Karpas-422 (cell line): ENCODE results near the gene STAC3. TPM values are rescaled to one million over a fixed set of nuclear protein-coding genes. Genes with fewer than 3 reads are reported as not detected.

Experiments used
- DNase-seq: peaks from one replicate; pipeline ENCODE4 v3.0.0-alpha.2; 2015
- H2AFZ ChIP-seq: fragments of 200-600 bp; sonication (generic); 2 replicates; pipeline ENCODE4 v1.6.1; 2014; ENCODE audit warnings: antibody characterized with exemption, low read length, mixed read lengths
- H3K27ac ChIP-seq: fragments of 200-600 bp; sonication (generic); 2 replicates; pipeline ENCODE4 v1.5.1; 2014; ENCODE audit warnings: mild to moderate bottlenecking, low read length, moderate library complexity
- H3K27me3 ChIP-seq: fragments of 200-600 bp; sonication (generic); 2 replicates; pipeline ENCODE4 v1.6.1; 2014; ENCODE audit warnings: low read length, mixed read lengths
- H3K36me3 ChIP-seq: fragments of 200-600 bp; sonication (generic); 2 replicates; pipeline ENCODE4 v1.6.1; 2014; ENCODE audit warnings: low read length, mixed read lengths; ENCODE audit not compliant: insufficient read depth
- H3K4me1 ChIP-seq: fragments of 200-600 bp; sonication (generic); 2 replicates; pipeline ENCODE4 v1.6.1; 2014; ENCODE audit warnings: mild to moderate bottlenecking, low read length, mixed read lengths
- H3K4me2 ChIP-seq: fragments of 200-600 bp; sonication (generic); 2 replicates; pipeline ENCODE4 v1.6.1; 2014; ENCODE audit warnings: low read length, low read depth, mild to moderate bottlenecking; ENCODE audit not compliant: poor library complexity, severe bottlenecking
- H3K4me3 ChIP-seq: fragments of 200-600 bp; sonication (generic); 2 replicates; pipeline ENCODE4 v1.5.1; 2014; ENCODE audit warnings: mild to moderate bottlenecking, antibody characterized with exemption, low read length, mixed read lengths
- H3K79me2 ChIP-seq: fragments of 200-600 bp; sonication (generic); 2 replicates; pipeline ENCODE4 v1.6.1; 2014; ENCODE audit warnings: mild to moderate bottlenecking, low read length, mixed read lengths
- H3K9ac ChIP-seq: fragments of 200-600 bp; sonication (generic); 2 replicates; pipeline ENCODE4 v1.6.0; 2014; ENCODE audit warnings: low read length
- H3K9me2 ChIP-seq: fragments of 200-600 bp; sonication (generic), shearing (Covaris generic); replicated peaks from 2 replicates; pipeline ENCODE4 v1.6.0; 2014; ENCODE audit warnings: mild to moderate bottlenecking, low read length, moderate library complexity; ENCODE audit not compliant: insufficient read depth
- H3K9me3 ChIP-seq: fragments of 300-700, 200-600 bp; sonication (generic); 2 replicates; pipeline ENCODE4 v1.6.1; 2014; ENCODE audit warnings: low read length, mixed read lengths
- H4K20me1 ChIP-seq: fragments of 200-600 bp; sonication (generic); 2 replicates; pipeline ENCODE4 v1.6.1; 2014; ENCODE audit warnings: mild to moderate bottlenecking, antibody characterized with exemption, low read length, low read depth; ENCODE audit not compliant: insufficient read depth
- total RNA-seq: library from RNA; depleted of rRNA; stranded (reverse); fragments of >200 nt; shearing (Covaris generic); gene quantifications from 2 replicates; pipeline ENCODE4 v1.2.3, GENCODE V29; 2014; ENCODE audit warnings: low replicate concordance

The STAC3 gene
- total RNA-seq, 1 experiment from 2014 or later, result 5.9 TPM

DNA sequence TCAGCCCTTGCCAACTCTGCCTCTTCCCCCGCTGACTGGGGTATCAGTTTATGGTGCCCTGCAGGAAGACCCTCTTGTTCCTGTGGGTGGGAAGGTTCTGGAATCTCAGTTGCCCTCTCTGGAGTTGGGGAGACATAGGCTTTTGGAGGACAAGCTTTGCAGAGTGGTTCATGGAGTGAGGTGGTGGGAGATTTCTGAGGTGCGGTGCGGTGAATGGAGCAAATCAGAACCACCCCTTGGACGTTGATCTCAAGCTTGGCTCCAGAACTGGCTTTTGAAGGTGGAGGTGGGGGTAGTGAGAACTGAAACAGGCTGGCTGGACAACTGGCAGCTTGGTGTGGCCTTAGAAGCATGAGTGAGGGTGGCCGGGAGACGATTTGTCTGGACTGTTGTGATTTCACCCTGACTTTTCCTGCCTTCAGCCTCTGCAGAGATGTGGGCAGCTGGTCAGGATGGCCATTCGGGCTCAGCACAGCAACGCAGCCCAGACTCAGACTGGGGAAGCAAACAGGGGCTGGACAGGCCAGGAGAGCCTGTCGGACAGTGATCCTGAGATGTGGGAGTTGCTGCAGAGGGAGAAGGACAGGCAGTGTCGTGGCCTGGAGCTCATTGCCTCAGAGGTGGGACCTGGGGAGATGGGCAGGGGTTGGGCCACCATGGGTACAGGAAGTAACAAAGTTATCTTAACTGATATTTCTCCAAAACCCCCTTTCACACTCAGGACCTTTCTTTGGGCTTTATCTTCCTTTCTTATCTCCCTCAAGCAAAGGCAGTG is 20.4 kb downstream of the STAC3 start:
- Histone ChIP-seq H3K4me2 (peak overlapping the region; percentile 95), H3K9ac (peak overlapping the region; percentile 98), H3K9me3 (no peaks in the 10 kb centered on the region), H2AFZ (no peak overlapping the region), H4K20me1 (peaks cover 25% of the 10 kb centered on the region), H3K27me3 (no peaks in the 10 kb centered on the region), H3K27ac (peak overlapping the region; percentile 89), H3K9me2 (no peaks in the 10 kb centered on the region), H3K4me3 (peak overlapping the region; percentile 91), H3K79me2 (peaks cover 24% of the 10 kb centered on the region), H3K4me1 (peaks cover 86% of the 10 kb centered on the region), H3K36me3 (peaks cover 26% of the 10 kb centered on the region)
- no peak for DNase-seq

DNA sequence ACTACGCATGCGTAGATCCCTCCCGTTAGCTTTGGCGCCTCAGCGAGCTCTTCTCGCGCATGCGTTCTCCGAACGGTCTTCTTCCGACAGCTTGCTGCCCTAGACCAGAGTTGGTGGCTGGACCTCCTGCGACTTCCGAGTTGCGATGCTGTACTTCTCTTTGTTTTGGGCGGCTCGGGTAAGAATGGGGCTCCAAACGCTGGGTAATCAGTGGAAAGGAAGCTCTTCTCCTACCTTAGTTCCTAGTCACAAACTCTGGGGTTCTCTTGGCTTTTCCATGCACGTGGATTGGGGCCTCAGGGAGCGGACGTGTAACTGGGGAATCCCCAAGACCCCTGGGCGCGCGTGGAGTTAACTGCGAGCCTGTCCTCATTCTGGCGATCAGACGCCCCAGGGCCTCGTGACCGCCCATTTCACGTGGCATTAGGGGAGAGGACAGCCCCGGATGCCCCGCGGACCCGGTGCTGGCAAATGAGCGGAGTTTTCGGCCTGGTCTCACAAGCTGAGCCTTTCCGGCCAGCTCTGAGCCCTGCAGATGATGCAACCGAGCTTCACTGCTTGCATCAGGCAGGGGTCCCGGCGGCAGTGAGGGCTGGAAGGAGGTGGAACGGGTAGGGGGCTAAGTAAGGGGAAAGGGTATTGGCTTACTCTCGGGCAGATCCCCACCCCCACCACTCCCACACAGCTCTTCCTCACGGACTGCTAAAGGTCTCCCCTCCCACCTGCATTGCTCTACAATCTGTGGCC is 21.2 kb downstream of the STAC3 start, which contains the start of gene SHMT2:
SHMT2 (plus strand) TSS at position 78 of the 747 bp plus-strand sequence; CDS start at position 146, 68 bp downstream.
- H3K9me3 ChIP-seq, result no peaks in the 10 kb centered on the region
- peak within 1 kb of the TSS; percentile 91 for H3K4me3 ChIP-seq
- no peaks in the 10 kb centered on the region for H3K27me3 ChIP-seq
- peak within 1 kb of the TSS; percentile 98 for H3K9ac ChIP-seq
- H2AFZ ChIP-seq, result peak within 1 kb of the TSS; percentile 29
- H3K4me1 ChIP-seq, result peaks cover 85% of the 10 kb centered on the region
- peaks cover 24% of the 10 kb centered on the region for H3K79me2 ChIP-seq
- DNase-seq, result peak; percentile 98
- peaks cover 26% of the 10 kb centered on the region for H3K36me3 ChIP-seq
- H3K27ac ChIP-seq, result peak within 1 kb of the TSS; percentile 89
- peak within 1 kb of the TSS; percentile 95 for H3K4me2 ChIP-seq
- H3K9me2 ChIP-seq, result no peaks in the 10 kb centered on the region
- H4K20me1 ChIP-seq, result peaks cover 25% of the 10 kb centered on the region

DNA sequence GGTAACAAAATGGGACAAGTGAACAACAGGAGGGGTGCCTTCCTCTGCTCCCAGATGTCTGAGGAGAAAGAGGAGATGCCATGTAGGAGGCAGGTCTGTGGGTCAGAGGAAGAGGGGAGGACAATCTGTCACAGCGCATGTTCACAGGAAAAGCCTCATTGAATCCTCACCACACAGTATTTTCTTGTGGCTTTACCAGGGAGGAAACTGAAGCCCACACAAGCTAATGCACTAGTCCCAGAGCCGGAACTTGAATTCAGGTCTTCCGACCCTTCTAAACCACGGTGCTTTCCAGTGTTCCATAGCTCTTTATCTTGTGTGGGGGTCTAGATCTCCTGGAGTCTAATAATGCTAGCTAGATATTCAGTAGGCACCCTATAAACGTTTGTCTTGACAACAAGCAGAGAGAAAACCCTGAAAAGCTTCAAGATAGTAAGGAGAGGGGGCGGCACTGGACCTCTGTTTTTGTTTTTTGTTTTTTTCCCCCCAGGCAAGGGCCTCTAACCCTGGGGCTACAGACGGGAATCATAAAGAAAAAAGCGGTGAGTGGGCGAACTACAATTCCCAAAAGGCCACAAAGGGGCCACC is 21.8 kb downstream of the STAC3 start:
- peaks cover 25% of the 10 kb centered on the region for H4K20me1 ChIP-seq
- H3K9ac ChIP-seq, result peak overlapping the region; percentile 98
- H3K9me3 ChIP-seq, result no peaks in the 10 kb centered on the region
- peak overlapping the region; percentile 89 for H3K27ac ChIP-seq
- peak overlapping the region; percentile 91 for H3K4me3 ChIP-seq
- peaks cover 24% of the 10 kb centered on the region for H3K79me2 ChIP-seq
- H3K36me3 ChIP-seq, result peaks cover 26% of the 10 kb centered on the region
- H3K27me3 ChIP-seq, result no peaks in the 10 kb centered on the region
- peak overlapping the region; percentile 95 for H3K4me2 ChIP-seq
- H3K4me1 ChIP-seq, result peaks cover 78% of the 10 kb centered on the region
- no peak for DNase-seq
- H3K9me2 ChIP-seq, result no peaks in the 10 kb centered on the region
- H2AFZ ChIP-seq, result peak overlapping the region; percentile 29

DNA sequence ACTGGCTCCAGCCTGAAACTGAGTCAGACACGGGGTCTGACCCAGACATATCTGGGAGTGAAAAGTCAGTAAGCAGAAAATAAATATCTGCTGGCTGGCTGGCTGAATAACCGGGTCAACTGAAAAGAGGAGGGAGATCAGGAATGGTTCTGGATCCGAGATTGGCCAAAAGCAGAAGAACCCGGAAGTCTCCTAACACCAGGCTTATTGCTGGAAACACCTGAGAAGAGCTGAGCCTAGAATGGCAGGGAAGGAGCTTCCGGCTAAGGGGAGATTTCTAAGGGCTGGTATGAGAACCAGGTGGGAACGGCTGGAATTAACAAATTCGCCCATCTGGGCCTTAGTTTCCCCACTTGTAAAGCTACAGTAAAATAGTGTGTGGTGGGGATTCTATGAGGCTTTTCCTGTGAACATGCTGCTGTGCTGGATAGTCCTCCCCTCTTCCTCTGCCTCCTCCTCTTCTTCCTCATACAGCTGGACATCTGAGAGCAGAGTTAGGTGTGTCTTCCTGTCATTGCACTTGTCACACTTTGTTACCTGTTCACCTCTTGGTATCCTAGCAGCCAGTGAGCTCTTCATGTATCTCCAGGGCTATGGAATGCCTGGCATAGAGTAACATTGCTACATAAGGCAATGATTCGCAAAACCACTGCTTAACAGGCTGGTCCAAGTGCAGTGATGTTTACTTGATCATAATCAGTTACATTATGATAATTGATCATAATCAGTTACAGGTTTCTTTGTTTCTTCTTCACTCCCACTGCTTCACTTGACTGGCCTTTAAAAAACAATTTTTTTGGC is 23.5 kb downstream of the STAC3 start:
- peaks cover 67% of the 10 kb centered on the region for H3K4me1 ChIP-seq
- no peak overlapping the region for H2AFZ ChIP-seq
- H3K36me3 ChIP-seq, result peaks cover 20% of the 10 kb centered on the region
- H3K27ac ChIP-seq, result peak overlapping the region; percentile 91
- peaks cover 20% of the 10 kb centered on the region for H4K20me1 ChIP-seq
- no peaks in the 10 kb centered on the region for H3K9me2 ChIP-seq
- H3K27me3 ChIP-seq, result no peaks in the 10 kb centered on the region
- peak overlapping the region; percentile 65 for H3K4me2 ChIP-seq
- peaks cover 24% of the 10 kb centered on the region for H3K79me2 ChIP-seq
- H3K9ac ChIP-seq, result peak overlapping the region; percentile 78
- H3K9me3 ChIP-seq, result no peaks in the 10 kb centered on the region
- DNase-seq, result peak; percentile 61
- peak overlapping the region; percentile 65; the same call in 1 of the 2 replicates for H3K4me3 ChIP-seq

DNA sequence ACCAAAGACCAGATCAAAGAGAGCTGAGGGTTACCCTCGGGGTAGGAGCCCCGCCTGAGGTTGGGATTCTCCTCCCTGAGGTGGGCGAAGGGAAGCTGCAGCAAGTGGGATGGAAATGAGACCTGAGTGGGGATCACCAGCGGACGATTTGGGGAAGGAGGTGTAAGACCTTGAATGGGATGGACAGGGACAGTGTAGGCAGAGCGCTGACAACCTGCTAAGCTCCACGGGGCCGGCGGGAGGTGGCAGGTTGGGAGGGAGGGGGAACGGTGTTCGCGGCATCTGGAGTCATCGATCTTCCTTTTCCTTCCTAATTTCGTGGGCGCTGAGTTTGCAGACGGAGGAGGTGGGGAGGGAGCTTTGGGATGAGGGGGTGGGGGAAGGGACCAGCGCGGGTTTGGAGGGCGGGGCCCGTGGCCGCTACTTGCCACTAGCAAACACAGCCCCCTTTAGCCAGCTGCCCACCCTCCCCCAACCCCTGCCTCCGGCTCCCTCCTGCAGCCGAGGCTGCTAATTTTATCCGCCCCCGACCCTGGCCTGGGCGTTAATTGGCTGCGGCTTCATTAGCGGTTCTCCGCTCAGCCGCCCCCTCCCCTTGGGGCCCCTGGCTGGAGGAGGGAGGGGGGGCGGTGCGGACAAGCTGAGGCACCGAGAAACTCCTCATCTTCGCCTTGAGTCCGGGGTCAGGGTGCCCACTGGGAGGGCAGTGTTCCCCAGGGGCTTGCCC is 24.2 kb downstream of the STAC3 start:
- H3K4me1 ChIP-seq, result peaks cover 60% of the 10 kb centered on the region
- H3K9ac ChIP-seq, result peak overlapping the region; percentile 78
- peak overlapping the region; percentile 91 for H3K27ac ChIP-seq
- peak overlapping the region; percentile 65 for H3K4me2 ChIP-seq
- H3K36me3 ChIP-seq, result peaks cover 12% of the 10 kb centered on the region
- H3K9me2 ChIP-seq, result no peaks in the 10 kb centered on the region
- peak overlapping the region; percentile 65 for H3K4me3 ChIP-seq
- H3K9me3 ChIP-seq, result no peaks in the 10 kb centered on the region
- H3K79me2 ChIP-seq, result peaks cover 22% of the 10 kb centered on the region
- peak; percentile 79 for DNase-seq
- H3K27me3 ChIP-seq, result no peaks in the 10 kb centered on the region
- no peak overlapping the region for H2AFZ ChIP-seq
- H4K20me1 ChIP-seq, result peaks cover 12% of the 10 kb centered on the region

DNA sequence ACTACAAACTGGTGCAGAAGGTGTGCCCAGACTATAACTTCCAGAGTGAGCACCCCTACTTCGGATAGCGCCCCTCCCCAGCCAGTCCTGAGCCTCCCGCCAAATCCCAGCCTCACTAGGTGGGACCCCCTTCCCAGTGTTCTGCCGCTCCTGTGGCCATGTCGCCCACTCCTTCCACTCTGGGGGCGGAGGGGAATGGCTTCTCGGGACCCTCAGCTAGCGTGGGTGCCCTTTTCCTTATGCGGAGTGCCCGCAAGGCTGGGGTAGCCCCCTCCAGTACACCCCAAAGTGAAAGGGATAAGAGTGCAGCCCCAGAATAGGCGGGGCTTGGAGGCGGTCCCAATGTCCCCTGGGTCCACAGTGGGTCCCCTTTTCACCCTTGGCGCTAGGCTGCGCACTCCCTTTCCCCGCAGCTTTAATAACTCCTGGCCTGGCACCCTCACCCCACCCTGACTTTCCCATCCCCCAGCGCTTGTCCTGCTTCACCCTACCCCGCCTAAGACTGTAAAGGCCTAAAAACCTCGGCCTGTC is 25.2 kb downstream of the STAC3 start:
- peak; percentile 84 for DNase-seq
- H2AFZ ChIP-seq, result no peak overlapping the region
- H3K9me2 ChIP-seq, result no peaks in the 10 kb centered on the region
- H3K4me2 ChIP-seq, result peak overlapping the region; percentile 65
- peak overlapping the region; percentile 91 for H3K27ac ChIP-seq
- H3K9ac ChIP-seq, result peak overlapping the region; percentile 78
- H3K4me3 ChIP-seq, result peak overlapping the region; percentile 65
- H3K9me3 ChIP-seq, result no peaks in the 10 kb centered on the region
- peaks cover 12% of the 10 kb centered on the region for H3K79me2 ChIP-seq
- H3K36me3 ChIP-seq, result peaks cover 2% of the 10 kb centered on the region; the same call in 1 of the 2 replicates
- peaks cover 2% of the 10 kb centered on the region for H4K20me1 ChIP-seq
- no peaks in the 10 kb centered on the region; the same call in 1 of the 2 replicates for H3K27me3 ChIP-seq
- peaks cover 50% of the 10 kb centered on the region for H3K4me1 ChIP-seq
